A549 (cell line): ENCODE data around the gene SSBP2. TPM values are rescaled to one million over a fixed set of nuclear protein-coding genes. Genes with fewer than 3 reads are reported as not detected.

Experiments
- ATAC-seq, 2 experiments: fragments of 200-7000 bp in 1 of 2; fragments of >200 bp in 1 of 2; cut with Nextera tagmentation in 1 of 2; cut with Tn5 transposase in 1 of 2; 3 replicates each; pipeline versions ENCODE4 v1.8.0 to v1.9.1; 2018 to 2020; ENCODE audit warnings: mild to moderate bottlenecking in 1 of 2, moderate library complexity in 1 of 2
- CTCF ChIA-PET: fragments of 300-600 bp; sonication (Branson Sonifier 250); formaldehyde crosslinking; extraction: SDS; loops from one replicate; lab custom pipeline; 2021; ENCODE audit warnings: antibody characterized with exemption, inconsistent platforms; lab: Yijun Ruan, JAX
- POLR2A ChIA-PET: fragments of 350-600 bp; formaldehyde crosslinking; extraction: SDS; loops from one replicate; lab custom pipeline; 2021; ENCODE audit warnings: antibody characterized with exemption, inconsistent platforms; lab: Yijun Ruan, JAX
- DNase-seq, 2 experiments: peaks; one replicate each; pipeline versions ENCODE4 v3.0.0 to v3.0.0-alpha.2; 2011 to 2016; ENCODE audit warnings: low read depth in 1 of 2, low spot score in 1 of 2
- FAIRE-seq: peaks from 2 replicates; lab custom pipeline; 2011; peaks lifted over from hg19 to GRCh38; lab: Jason Lieb, UNC
- H3K27ac ChIP-seq, 2 experiments: fragments of >200 bp; sonication (Bioruptor Twin); formaldehyde crosslinking; 3 replicates each; pipeline ENCODE4 v1.5.1; 2016 to 2017
- H3K4me1 ChIP-seq: fragments of >200 bp; sonication (Bioruptor Twin); formaldehyde crosslinking; 3 replicates; pipeline ENCODE4 v1.6.1; 2016
- H3K4me2 ChIP-seq: fragments of >200 bp; sonication (Bioruptor Twin); formaldehyde crosslinking; 3 replicates; pipeline ENCODE4 v1.6.1; 2016
- H3K4me3 ChIP-seq: fragments of >200 bp; sonication (Bioruptor Twin); formaldehyde crosslinking; 3 replicates; pipeline ENCODE4 v1.5.1; 2016
- H3K9me3 ChIP-seq: fragments of >200 bp; sonication (Bioruptor Twin); formaldehyde crosslinking; 3 replicates; pipeline ENCODE4 v1.6.1; 2016
- ATOH8 ChIP-seq: fragments of 250-450 bp; sonication (Bioruptor Pico); IDR thresholded peaks from 2 replicates; pipeline ENCODE4 v1.5.0; 2020; ENCODE audit warnings: low read depth, mild to moderate bottlenecking, moderate library complexity
- BHLHE40 ChIP-seq: IDR thresholded peaks from 2 replicates; pipeline ENCODE4 v1.6.1; 2012; ENCODE audit warnings: low read depth, low read length, inconsistent platforms
- CBX8 ChIP-seq: fragments of 200-600 bp; sonication (generic); IDR thresholded peaks from 2 replicates; pipeline ENCODE4 v1.6.1; 2016
- CEBPB ChIP-seq, 2 experiments: fragments of >200 bp in 1 of 2; sonication (Bioruptor Twin) in 1 of 2; formaldehyde crosslinking in 1 of 2; IDR thresholded peaks; 2 replicates each; pipeline ENCODE4 v1.6.1; 2012 to 2016
- EHMT2 ChIP-seq: fragments of 200-600 bp; sonication (generic); IDR thresholded peaks from 2 replicates; pipeline ENCODE4 v1.6.1; 2016; ENCODE audit warnings: antibody characterized with exemption, low read depth, mild to moderate bottlenecking, moderate library complexity
- EP300 ChIP-seq, 2 experiments: fragments of >200 bp; sonication (Bioruptor Twin); formaldehyde crosslinking; IDR thresholded peaks; 2 replicates in 1 of 2; 3 replicates in 1 of 2; pipeline ENCODE4 v1.6.1; 2016 to 2017
- ESRRA ChIP-seq: fragments of 150-350 bp; IDR thresholded peaks from 2 replicates; pipeline ENCODE4 v1.6.1; 2014; ENCODE audit warnings: mild to moderate bottlenecking, low read length, borderline replicate concordance
- FOXS1 ChIP-seq: fragments of 250-450 bp; sonication (Bioruptor Pico); IDR thresholded peaks from 2 replicates; pipeline ENCODE4 v1.5.0; 2020; ENCODE audit warnings: mild to moderate bottlenecking, moderate library complexity
- HDAC2 ChIP-seq: fragments of 200-600 bp; sonication (generic); IDR thresholded peaks from 2 replicates; pipeline ENCODE4 v1.6.1; 2016
- HES2 ChIP-seq: fragments of >200 bp; sonication (Bioruptor Twin); formaldehyde crosslinking; IDR thresholded peaks from 2 replicates; pipeline ENCODE4 v1.6.1; 2016
- HOXB5 ChIP-seq: fragments of 250-450 bp; sonication (Bioruptor Pico); IDR thresholded peaks from 2 replicates; pipeline ENCODE4 v1.5.0; 2020; ENCODE audit warnings: mild to moderate bottlenecking, moderate library complexity
- JUN ChIP-seq, 2 experiments: fragments of >200 bp; sonication (Bioruptor Twin); formaldehyde crosslinking; IDR thresholded peaks; 2 replicates in 1 of 2; 3 replicates in 1 of 2; pipeline ENCODE4 v1.6.1; 2016 to 2017
- MAFK ChIP-seq: fragments of 450-650 bp; IDR thresholded peaks from 2 replicates; pipeline ENCODE4 v1.6.1; 2014; ENCODE audit not compliant: partially characterized antibody
- MAX ChIP-seq: IDR thresholded peaks from 2 replicates; pipeline ENCODE4 v1.6.1; 2012
- MYC ChIP-seq: IDR thresholded peaks from 2 replicates; pipeline ENCODE4 v1.6.1; 2012; ENCODE audit warnings: mild to moderate bottlenecking, inconsistent platforms, low read length, improper control_type of control experiment, borderline replicate concordance
- RAD21 ChIP-seq, 2 experiments: fragments of >200 bp in 1 of 2; sonication (Bioruptor Twin) in 1 of 2; formaldehyde crosslinking in 1 of 2; IDR thresholded peaks in 1 of 2; conservative IDR thresholded peaks in 1 of 2; 2 replicates in 1 of 2; 3 replicates in 1 of 2; pipeline ENCODE4 v1.6.1; 2012 to 2018; ENCODE audit warnings: inconsistent platforms in 1 of 2
- RFX5 ChIP-seq: fragments of 450-650 bp; IDR thresholded peaks from 2 replicates; pipeline ENCODE4 v1.7.1; 2014; ENCODE audit warnings: antibody characterized with exemption, mild to moderate bottlenecking, moderate library complexity
- SMC3 ChIP-seq: fragments of >200 bp; sonication (Bioruptor Twin); formaldehyde crosslinking; IDR thresholded peaks from 3 replicates; pipeline ENCODE4 v1.6.1; 2018; ENCODE audit warnings: inconsistent platforms
- TFCP2L1 ChIP-seq: fragments of 250-450 bp; sonication (Bioruptor Pico); IDR thresholded peaks from 2 replicates; pipeline ENCODE4 v1.5.0; 2021; ENCODE audit warnings: mild to moderate bottlenecking
- TP53 ChIP-seq: fragments of 250-450 bp; sonication (Bioruptor Pico); IDR thresholded peaks from 2 replicates; pipeline ENCODE4 v1.5.0; 2021; ENCODE audit warnings: mild to moderate bottlenecking, moderate library complexity
- USF2 ChIP-seq: fragments of 450-650 bp; IDR thresholded peaks from 2 replicates; pipeline ENCODE4 v1.6.1; 2014; ENCODE audit warnings: antibody characterized with exemption
- ZC3H11A ChIP-seq: fragments of 450-650 bp; IDR thresholded peaks from 2 replicates; pipeline ENCODE4 v1.6.1; 2014; ENCODE audit warnings: antibody characterized with exemption, mild to moderate bottlenecking
- ZNF302 ChIP-seq: fragments of 250-450 bp; sonication (Bioruptor Pico); IDR thresholded peaks from 2 replicates; pipeline ENCODE4 v1.9.0; 2021; ENCODE audit warnings: inconsistent platforms, mild to moderate bottlenecking, moderate library complexity
- ZSCAN20 ChIP-seq: fragments of 250-450 bp; sonication (Bioruptor Pico); IDR thresholded peaks from 2 replicates; pipeline ENCODE4 v1.8.0; 2022; ENCODE audit warnings: mild to moderate bottlenecking, moderate library complexity
- WGBS: methylation state at CpG from one replicate; pipeline ENCODE4 v1.1.6; 2017; ENCODE audit errors: missing lambda C conversion rate; 5-methylcytosine and 5-hydroxymethylcytosine counted together
- polyA plus RNA-seq, 4 experiments: library from polyadenylated mRNA; depleted of rRNA in 3 of 4; stranded (reverse); fragments of >200 nt; fragmentation: RNase III in 1 of 4; extraction: RNeasy Plus Mini Kit Qiagen cat#74134 plus additional on column Dnase treatment in 1 of 4; gene quantifications; 2 replicates in 3 of 4; 3 replicates in 1 of 4; pipeline ENCODE4 v1.2.3, GENCODE V29; 2011 to 2017
- TF ChIP-seq, protein P1 (sequence below): IDR thresholded peaks from 2 replicates; pipeline ENCODE4 v1.6.1; 2012
- TF ChIP-seq, protein P2 (sequence below): fragments of 250-450 bp; sonication (Bioruptor Pico); IDR thresholded peaks from 2 replicates; pipeline ENCODE4 v1.5.0; 2021; ENCODE audit warnings: mild to moderate bottlenecking, moderate library complexity, borderline replicate concordance
- TF ChIP-seq, protein P3 (sequence below): fragments of >200 bp; sonication (Bioruptor Twin); formaldehyde crosslinking; IDR thresholded peaks from 3 replicates; pipeline ENCODE4 v1.6.1; 2016
- TF ChIP-seq, protein P4 (sequence below): fragments of 150-350 bp; IDR thresholded peaks from 2 replicates; pipeline ENCODE4 v1.6.1; 2014; ENCODE audit warnings: low read depth, mild to moderate bottlenecking, low read length
- TF ChIP-seq, protein P5 (sequence below): fragments of >200 bp; sonication (Bioruptor Twin); formaldehyde crosslinking; IDR thresholded peaks from 3 replicates; pipeline ENCODE4 v1.5.1; 2016

Gene SSBP2
- polyA plus RNA-seq, 2 of the 4 experiments (the other 2 are of a cell fraction) = 4.5 to 14.2 TPM

DNA sequence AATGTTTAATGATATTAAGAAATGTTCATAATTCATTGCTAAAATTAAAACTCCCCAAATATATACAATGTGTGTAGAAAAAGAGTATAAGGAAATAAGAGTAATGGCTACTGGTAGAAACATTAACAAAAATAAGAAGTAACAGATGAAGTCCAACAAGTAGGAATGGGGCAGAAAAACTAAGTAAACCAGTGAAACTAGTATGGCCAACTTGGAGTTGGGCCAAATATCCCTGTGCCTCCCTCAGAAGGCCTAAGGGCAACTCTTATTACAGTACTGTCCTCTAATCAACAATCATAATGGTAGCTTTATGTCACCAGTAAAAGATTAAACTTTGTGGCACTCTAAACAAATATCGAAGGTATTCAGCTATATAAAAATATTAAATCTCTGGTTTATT is 93.5 kb downstream of the SSBP2 start:
- CTCF ChIA-PET = no interaction called here
- ATAC-seq (no peak), FAIRE-seq (no peak), DNase-seq (no peak)
- TF ChIP-seq ZNF302 (CRISPR knock-in tag) = no peak
- TF ChIP-seq, protein P1, sequence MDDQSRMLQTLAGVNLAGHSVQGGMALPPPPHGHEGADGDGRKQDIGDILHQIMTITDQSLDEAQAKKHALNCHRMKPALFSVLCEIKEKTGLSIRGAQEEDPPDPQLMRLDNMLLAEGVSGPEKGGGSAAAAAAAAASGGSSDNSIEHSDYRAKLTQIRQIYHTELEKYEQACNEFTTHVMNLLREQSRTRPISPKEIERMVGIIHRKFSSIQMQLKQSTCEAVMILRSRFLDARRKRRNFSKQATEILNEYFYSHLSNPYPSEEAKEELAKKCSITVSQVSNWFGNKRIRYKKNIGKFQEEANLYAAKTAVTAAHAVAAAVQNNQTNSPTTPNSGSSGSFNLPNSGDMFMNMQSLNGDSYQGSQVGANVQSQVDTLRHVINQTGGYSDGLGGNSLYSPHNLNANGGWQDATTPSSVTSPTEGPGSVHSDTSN = no peak
- no peak for TF ChIP-seq CEBPB (IDR thresholded peaks at IDR 0.05)
- TF ChIP-seq, protein P2, sequence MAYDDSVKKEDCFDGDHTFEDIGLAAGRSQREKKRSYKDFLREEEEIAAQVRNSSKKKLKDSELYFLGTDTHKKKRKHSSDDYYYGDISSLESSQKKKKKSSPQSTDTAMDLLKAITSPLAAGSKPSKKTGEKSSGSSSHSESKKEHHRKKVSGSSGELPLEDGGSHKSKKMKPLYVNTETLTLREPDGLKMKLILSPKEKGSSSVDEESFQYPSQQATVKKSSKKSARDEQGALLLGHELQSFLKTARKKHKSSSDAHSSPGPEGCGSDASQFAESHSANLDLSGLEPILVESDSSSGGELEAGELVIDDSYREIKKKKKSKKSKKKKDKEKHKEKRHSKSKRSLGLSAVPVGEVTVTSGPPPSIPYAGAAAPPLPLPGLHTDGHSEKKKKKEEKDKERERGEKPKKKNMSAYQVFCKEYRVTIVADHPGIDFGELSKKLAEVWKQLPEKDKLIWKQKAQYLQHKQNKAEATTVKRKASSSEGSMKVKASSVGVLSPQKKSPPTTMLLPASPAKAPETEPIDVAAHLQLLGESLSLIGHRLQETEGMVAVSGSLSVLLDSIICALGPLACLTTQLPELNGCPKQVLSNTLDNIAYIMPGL (CRISPR knock-in tag) = no peak
- TF ChIP-seq RAD21 (conservative IDR thresholded peaks at IDR 0.05 in 1 of 2, IDR thresholded peaks at IDR 0.05 in 1 of 2) = no peak
- TF ChIP-seq HDAC2 = no peak
- TF ChIP-seq ZSCAN20 = no peak
- no peak for TF ChIP-seq RFX5
- no peak for TF ChIP-seq TP53 (CRISPR knock-in tag)
- TF ChIP-seq EHMT2 = no peak
- TF ChIP-seq EP300 (IDR thresholded peaks at IDR 0.05) = no peak
- no peak for TF ChIP-seq TFCP2L1 (CRISPR knock-in tag)
- no peak for TF ChIP-seq MAFK
- TF ChIP-seq BHLHE40 = no peak
- no peak for TF ChIP-seq ZC3H11A
- no peak for TF ChIP-seq ESRRA
- TF ChIP-seq ATOH8 (CRISPR knock-in tag) = no peak
- TF ChIP-seq, protein P3, sequence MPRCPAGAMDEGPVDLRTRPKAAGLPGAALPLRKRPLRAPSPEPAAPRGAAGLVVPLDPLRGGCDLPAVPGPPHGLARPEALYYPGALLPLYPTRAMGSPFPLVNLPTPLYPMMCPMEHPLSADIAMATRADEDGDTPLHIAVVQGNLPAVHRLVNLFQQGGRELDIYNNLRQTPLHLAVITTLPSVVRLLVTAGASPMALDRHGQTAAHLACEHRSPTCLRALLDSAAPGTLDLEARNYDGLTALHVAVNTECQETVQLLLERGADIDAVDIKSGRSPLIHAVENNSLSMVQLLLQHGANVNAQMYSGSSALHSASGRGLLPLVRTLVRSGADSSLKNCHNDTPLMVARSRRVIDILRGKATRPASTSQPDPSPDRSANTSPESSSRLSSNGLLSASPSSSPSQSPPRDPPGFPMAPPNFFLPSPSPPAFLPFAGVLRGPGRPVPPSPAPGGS = no peak
- no peak for TF ChIP-seq MAX
- Histone ChIP-seq H3K4me1 (no peaks in the 10 kb centered on the region; the same call in 2 of the 3 replicates), H3K9me3 (no peaks in the 10 kb centered on the region), H3K4me3 (no peak overlapping the region), H3K4me2 (no peak overlapping the region), H3K27ac (no peak overlapping the region)
- POLR2A ChIA-PET = no interaction called here
- 88% methylated on average over 1 of the region's 1 CpG for WGBS

DNA sequence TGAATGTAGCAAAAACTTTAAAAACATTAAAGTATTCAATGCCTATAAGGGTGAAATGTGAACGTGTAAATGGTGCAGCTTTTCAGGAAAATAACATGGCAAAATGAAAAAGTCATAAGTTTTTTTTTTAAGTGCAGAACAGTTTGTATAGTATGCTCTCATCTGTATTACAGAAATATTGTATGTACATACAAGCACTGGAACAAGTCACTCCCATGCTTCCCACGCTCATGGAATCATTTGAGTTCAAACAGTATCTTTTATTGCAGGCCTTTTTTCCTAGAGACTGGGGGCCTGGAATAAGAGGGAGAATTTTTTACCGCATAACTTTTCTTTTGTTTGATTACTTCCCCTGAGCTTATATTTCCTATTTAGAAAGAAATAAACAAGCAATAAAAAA is 94.1 kb downstream of the SSBP2 start:
- 54% methylated on average over 3 of the region's 3 CpGs for WGBS
- POLR2A ChIA-PET = no interaction called here
- no peak overlapping the region for H3K27ac ChIP-seq
- no peak overlapping the region for H3K4me2 ChIP-seq
- H3K9me3 ChIP-seq = no peaks in the 10 kb centered on the region
- no peak overlapping the region for H3K4me3 ChIP-seq
- CTCF ChIA-PET = no interaction called here
- no peaks in the 10 kb centered on the region; the same call in 2 of the 3 replicates for H3K4me1 ChIP-seq
- no peak for DNase-seq
- ATAC-seq = no peak
- FAIRE-seq = peak; percentile 49
- TF ChIP-seq ZC3H11A (no peak), EP300 (IDR thresholded peaks at IDR 0.05) (no peak), HDAC2 (no peak), JUN (IDR thresholded peaks at IDR 0.05) (no peak), MYC (no peak), FOXS1 (CRISPR knock-in tag) (no peak), HES2 (no peak), HOXB5 (CRISPR knock-in tag) (no peak), CBX8 (no peak), SMC3 (no peak), ZSCAN20 (no peak), USF2 (no peak), EHMT2 (no peak), TFCP2L1 (CRISPR knock-in tag) (no peak)
- TF ChIP-seq, protein P4, sequence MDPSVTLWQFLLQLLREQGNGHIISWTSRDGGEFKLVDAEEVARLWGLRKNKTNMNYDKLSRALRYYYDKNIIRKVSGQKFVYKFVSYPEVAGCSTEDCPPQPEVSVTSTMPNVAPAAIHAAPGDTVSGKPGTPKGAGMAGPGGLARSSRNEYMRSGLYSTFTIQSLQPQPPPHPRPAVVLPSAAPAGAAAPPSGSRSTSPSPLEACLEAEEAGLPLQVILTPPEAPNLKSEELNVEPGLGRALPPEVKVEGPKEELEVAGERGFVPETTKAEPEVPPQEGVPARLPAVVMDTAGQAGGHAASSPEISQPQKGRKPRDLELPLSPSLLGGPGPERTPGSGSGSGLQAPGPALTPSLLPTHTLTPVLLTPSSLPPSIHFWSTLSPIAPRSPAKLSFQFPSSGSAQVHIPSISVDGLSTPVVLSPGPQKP = no peak
- TF ChIP-seq, protein P5, sequence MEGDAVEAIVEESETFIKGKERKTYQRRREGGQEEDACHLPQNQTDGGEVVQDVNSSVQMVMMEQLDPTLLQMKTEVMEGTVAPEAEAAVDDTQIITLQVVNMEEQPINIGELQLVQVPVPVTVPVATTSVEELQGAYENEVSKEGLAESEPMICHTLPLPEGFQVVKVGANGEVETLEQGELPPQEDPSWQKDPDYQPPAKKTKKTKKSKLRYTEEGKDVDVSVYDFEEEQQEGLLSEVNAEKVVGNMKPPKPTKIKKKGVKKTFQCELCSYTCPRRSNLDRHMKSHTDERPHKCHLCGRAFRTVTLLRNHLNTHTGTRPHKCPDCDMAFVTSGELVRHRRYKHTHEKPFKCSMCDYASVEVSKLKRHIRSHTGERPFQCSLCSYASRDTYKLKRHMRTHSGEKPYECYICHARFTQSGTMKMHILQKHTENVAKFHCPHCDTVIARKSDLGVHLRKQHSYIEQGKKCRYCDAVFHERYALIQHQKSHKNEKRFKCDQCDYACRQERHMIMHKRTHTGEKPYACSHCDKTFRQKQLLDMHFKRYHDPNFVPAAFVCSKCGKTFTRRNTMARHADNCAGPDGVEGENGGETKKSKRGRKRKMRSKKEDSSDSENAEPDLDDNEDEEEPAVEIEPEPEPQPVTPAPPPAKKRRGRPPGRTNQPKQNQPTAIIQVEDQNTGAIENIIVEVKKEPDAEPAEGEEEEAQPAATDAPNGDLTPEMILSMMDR = no peak
